ENCODE data around the gene NPAS3. TPM values are rescaled to one million over a fixed set of nuclear protein-coding genes. Genes with fewer than 3 reads are reported as not detected.

NPAS3 gene
- total RNA-seq, 1 experiment from 2014 or later, result not detected

DNA sequence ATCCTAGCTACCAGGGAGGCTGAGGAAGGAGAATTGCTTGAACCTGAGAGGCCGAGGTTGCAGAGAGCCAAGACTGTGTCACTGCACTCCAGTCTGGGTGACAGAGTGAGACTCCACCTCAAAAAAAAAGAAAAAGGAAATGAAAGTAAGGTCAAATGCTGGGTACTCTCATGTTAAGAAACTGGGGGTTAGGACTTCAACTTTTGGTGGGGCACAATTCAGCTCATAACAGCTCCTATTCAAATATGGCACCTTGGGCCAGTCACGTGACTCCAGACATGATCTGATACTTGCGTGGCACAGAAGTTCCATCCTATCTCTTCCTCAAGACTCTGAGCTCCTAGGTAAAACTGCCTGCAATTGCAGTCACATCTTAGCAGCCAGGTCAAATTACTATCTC, 869.5 kb downstream of the NPAS3 start:
- H2AFZ ChIP-seq, result no peak overlapping the region
- H3K4me3 ChIP-seq, result no peak overlapping the region
- ChIA-PET POLR2A (ENCODE audit: unreplicated experiment) (no interaction called here), CTCF (no interaction called here)
- H3K4me2 ChIP-seq, result no peak overlapping the region
- H3K79me2 ChIP-seq (ENCODE audit: low read depth), result no peaks in the 10 kb centered on the region
- no peaks in the 10 kb centered on the region for H4K20me1 ChIP-seq (ENCODE audit: insufficient read depth)
- no peaks in the 10 kb centered on the region for H3K27me3 ChIP-seq (ENCODE audit: insufficient read depth, low read depth)
- no peaks in the 10 kb centered on the region for H3K36me3 ChIP-seq (ENCODE audit: low read depth)
- DNase-seq, result no peak
- H3K9me2 ChIP-seq (ENCODE audit: insufficient read depth), result no peaks in the 10 kb centered on the region
- H3F3A ChIP-seq (ENCODE audit: insufficient read depth, low read depth), result no peaks in the 10 kb centered on the region
- intact Hi-C loops (cut with micrococcal nuclease; ENCODE audit: unreplicated experiment), result no loop called here
- no peaks in the 10 kb centered on the region for H3K9me3 ChIP-seq (ENCODE audit: insufficient read depth, low read depth)
- no TSS peak for BruUV-seq (replicated peaks)
- H3K4me1 ChIP-seq (replicated peaks; ENCODE audit: insufficient read depth), result no peaks in the 10 kb centered on the region
- H3K27ac ChIP-seq, result no peak overlapping the region
- TF ChIP-seq EZH2 (IDR thresholded peaks at IDR 0.05; ENCODE audit: low read depth), result no peak
- TF ChIP-seq, protein P1, sequence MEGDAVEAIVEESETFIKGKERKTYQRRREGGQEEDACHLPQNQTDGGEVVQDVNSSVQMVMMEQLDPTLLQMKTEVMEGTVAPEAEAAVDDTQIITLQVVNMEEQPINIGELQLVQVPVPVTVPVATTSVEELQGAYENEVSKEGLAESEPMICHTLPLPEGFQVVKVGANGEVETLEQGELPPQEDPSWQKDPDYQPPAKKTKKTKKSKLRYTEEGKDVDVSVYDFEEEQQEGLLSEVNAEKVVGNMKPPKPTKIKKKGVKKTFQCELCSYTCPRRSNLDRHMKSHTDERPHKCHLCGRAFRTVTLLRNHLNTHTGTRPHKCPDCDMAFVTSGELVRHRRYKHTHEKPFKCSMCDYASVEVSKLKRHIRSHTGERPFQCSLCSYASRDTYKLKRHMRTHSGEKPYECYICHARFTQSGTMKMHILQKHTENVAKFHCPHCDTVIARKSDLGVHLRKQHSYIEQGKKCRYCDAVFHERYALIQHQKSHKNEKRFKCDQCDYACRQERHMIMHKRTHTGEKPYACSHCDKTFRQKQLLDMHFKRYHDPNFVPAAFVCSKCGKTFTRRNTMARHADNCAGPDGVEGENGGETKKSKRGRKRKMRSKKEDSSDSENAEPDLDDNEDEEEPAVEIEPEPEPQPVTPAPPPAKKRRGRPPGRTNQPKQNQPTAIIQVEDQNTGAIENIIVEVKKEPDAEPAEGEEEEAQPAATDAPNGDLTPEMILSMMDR (conservative IDR thresholded peaks at IDR 0.05), result no peak

DNA sequence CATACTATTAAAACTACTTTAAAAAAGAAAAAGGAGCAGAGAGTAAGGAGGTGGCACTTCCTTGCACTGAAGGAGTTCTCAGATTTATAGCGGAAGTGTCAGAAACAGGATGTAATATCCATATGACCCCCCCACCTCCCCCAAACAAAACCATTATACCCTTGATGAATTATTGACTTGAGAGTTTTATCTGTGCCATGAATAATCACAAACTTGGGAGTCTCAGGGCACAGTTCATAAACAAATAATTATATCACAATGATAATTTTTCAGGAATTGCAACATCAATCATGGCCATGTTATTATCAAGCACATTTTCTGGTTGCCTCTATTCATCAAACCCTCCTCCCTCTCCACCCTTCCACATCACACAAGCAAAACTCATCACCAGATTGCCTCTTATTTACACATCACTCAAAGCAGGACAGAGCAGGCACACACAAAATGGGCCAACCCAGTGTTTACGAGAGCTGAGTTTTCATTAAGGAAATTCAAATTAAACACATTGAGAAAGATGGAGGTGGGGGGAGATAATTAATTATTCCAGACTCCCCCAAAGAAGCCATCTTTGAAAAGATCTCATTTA, 870.8 kb downstream of the NPAS3 start:
- no peaks in the 10 kb centered on the region for H3K9me3 ChIP-seq (ENCODE audit: insufficient read depth, low read depth)
- no peaks in the 10 kb centered on the region for H3F3A ChIP-seq (ENCODE audit: insufficient read depth, low read depth)
- TF ChIP-seq, protein P1 (conservative IDR thresholded peaks at IDR 0.05), result no peak
- no peak for TF ChIP-seq EZH2 (IDR thresholded peaks at IDR 0.05; ENCODE audit: low read depth)
- intact Hi-C loops (cut with micrococcal nuclease; ENCODE audit: unreplicated experiment), result no loop called here
- no peaks in the 10 kb centered on the region for H4K20me1 ChIP-seq (ENCODE audit: insufficient read depth)
- H3K9me2 ChIP-seq (ENCODE audit: insufficient read depth), result no peaks in the 10 kb centered on the region
- H3K36me3 ChIP-seq (ENCODE audit: low read depth), result no peaks in the 10 kb centered on the region
- H3K27ac ChIP-seq, result no peak overlapping the region
- no peaks in the 10 kb centered on the region for H3K79me2 ChIP-seq (ENCODE audit: low read depth)
- CTCF ChIA-PET, result no interaction called here
- POLR2A ChIA-PET (ENCODE audit: unreplicated experiment), result no interaction called here
- no peaks in the 10 kb centered on the region for H3K4me1 ChIP-seq (replicated peaks; ENCODE audit: insufficient read depth)
- H3K4me3 ChIP-seq, result no peak overlapping the region
- no peak overlapping the region for H2AFZ ChIP-seq
- H3K27me3 ChIP-seq (ENCODE audit: insufficient read depth, low read depth), result no peaks in the 10 kb centered on the region
- no TSS peak for BruUV-seq (replicated peaks)
- H3K4me2 ChIP-seq, result no peak overlapping the region
- DNase-seq, result no peak

DNA sequence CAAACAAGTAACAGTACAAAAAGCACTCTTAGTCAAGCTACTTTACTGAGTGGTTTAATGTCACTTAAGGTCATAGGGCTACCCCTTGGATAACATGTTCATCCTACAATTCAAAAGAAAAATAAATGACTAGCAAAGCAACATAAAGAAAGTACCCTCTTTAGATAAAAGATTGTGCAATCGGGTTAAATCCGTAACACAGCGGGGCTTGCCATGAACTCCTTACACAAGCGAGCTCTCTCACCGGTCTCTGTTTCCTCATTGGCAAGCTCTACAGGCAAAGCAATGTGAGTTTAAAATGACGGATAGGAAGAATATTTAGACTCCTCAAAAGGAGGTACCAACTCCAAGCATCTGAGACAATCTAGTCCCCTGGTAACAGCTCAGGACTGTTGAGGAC, 871.6 kb downstream of the NPAS3 start:
- no peaks in the 10 kb centered on the region for H3K36me3 ChIP-seq (ENCODE audit: low read depth)
- ChIA-PET POLR2A (ENCODE audit: unreplicated experiment) (no interaction called here), CTCF (no interaction called here)
- intact Hi-C loops (cut with micrococcal nuclease; ENCODE audit: unreplicated experiment), result no loop called here
- H3K4me2 ChIP-seq, result no peak overlapping the region
- BruUV-seq (replicated peaks), result no TSS peak
- no peak for TF ChIP-seq EZH2 (IDR thresholded peaks at IDR 0.05; ENCODE audit: low read depth)
- TF ChIP-seq, protein P1 (conservative IDR thresholded peaks at IDR 0.05), result no peak
- no peak overlapping the region for H3K27ac ChIP-seq
- H3K4me3 ChIP-seq, result no peak overlapping the region
- H3K79me2 ChIP-seq (ENCODE audit: low read depth), result no peaks in the 10 kb centered on the region
- H4K20me1 ChIP-seq (ENCODE audit: insufficient read depth), result no peaks in the 10 kb centered on the region
- H3K27me3 ChIP-seq (ENCODE audit: insufficient read depth, low read depth), result no peaks in the 10 kb centered on the region
- H3K9me3 ChIP-seq (ENCODE audit: insufficient read depth, low read depth), result no peaks in the 10 kb centered on the region
- DNase-seq, result no peak
- no peaks in the 10 kb centered on the region for H3K4me1 ChIP-seq (replicated peaks; ENCODE audit: insufficient read depth)
- H3F3A ChIP-seq (ENCODE audit: insufficient read depth, low read depth), result no peaks in the 10 kb centered on the region
- no peaks in the 10 kb centered on the region for H3K9me2 ChIP-seq (ENCODE audit: insufficient read depth)
- H2AFZ ChIP-seq, result no peak overlapping the region
